Panc1 (cell line): ENCODE results near the gene PEAR1. TPM values are rescaled to one million over a fixed set of nuclear protein-coding genes. Genes with fewer than 3 reads are reported as not detected.

Experiments
- ATAC-seq: fragments of 200-7000 bp; cut with Tn5 transposase; 2 replicates; pipeline ENCODE4 v1.9.1; 2020; ENCODE audit warnings: mild to moderate bottlenecking, moderate library complexity
- BruUV-seq: library from RNA; stranded (reverse); fragments of 400-500 nt; replicated peaks from 2 replicates; lab custom pipeline; 2021; lab: Mats Ljungman, UMichigan
- CTCF ChIA-PET: fragments of 300-600 bp; sonication (Branson Sonifier 250); formaldehyde crosslinking; loops from one replicate; lab custom pipeline; 2022; ENCODE audit warnings: antibody characterized with exemption; lab: Charles Lee
- POLR2A ChIA-PET: fragments of 300-600 bp; sonication (Branson Sonifier 250); formaldehyde crosslinking; loops from one replicate; lab custom pipeline; 2022; ENCODE audit warnings: antibody characterized with exemption; lab: Charles Lee
- DNase-seq: peaks from one replicate; pipeline ENCODE4 v3.0.0-alpha.2; 2010; ENCODE audit warnings: low read depth, low spot score
- H3K27ac ChIP-seq: 2 replicates; pipeline ENCODE4 v1.5.1; 2011; ENCODE audit warnings: mild to moderate bottlenecking, low read length, inconsistent platforms
- H3K27me3 ChIP-seq: fragments of 200-500 bp; sonication (Bioruptor generic); 2 replicates; pipeline ENCODE4 v1.6.0; 2014; ENCODE audit warnings: low read length, inconsistent platforms; ENCODE audit not compliant: control insufficient read depth, insufficient read depth
- H3K36me3 ChIP-seq: fragments of 200-500 bp; sonication (Bioruptor generic); 2 replicates; pipeline ENCODE4 v1.5.1; 2014; ENCODE audit warnings: inconsistent platforms, mild to moderate bottlenecking, low read length, moderate library complexity; ENCODE audit not compliant: control insufficient read depth, insufficient read depth
- H3K4me1 ChIP-seq: 2 replicates; pipeline ENCODE4 v1.5.1; 2011; ENCODE audit warnings: inconsistent platforms, mild to moderate bottlenecking, low read length, moderate library complexity; ENCODE audit not compliant: control insufficient read depth, insufficient read depth
- H3K4me3 ChIP-seq, 2 experiments: 2 replicates each; pipeline ENCODE4 v1.5.1; 2011 to 2012; ENCODE audit warnings: low read depth in 2 of 2, low read length in 2 of 2, mild to moderate bottlenecking in 2 of 2, inconsistent platforms in 1 of 2, moderate library complexity in 1 of 2
- H3K9me3 ChIP-seq: fragments of 200-500 bp; sonication (Bioruptor generic); 2 replicates; pipeline ENCODE4 v1.5.1; 2014; ENCODE audit warnings: low read depth, mild to moderate bottlenecking, inconsistent platforms, low read length, moderate library complexity; ENCODE audit not compliant: control insufficient read depth, insufficient read depth
- CTCF ChIP-seq: fragments of 450-650 bp; IDR thresholded peaks from 2 replicates; pipeline ENCODE4 v1.5.1; 2017; ENCODE audit warnings: mild to moderate bottlenecking
- POLR2AphosphoS5 ChIP-seq: IDR thresholded peaks from 2 replicates; pipeline ENCODE4 v1.6.1; 2012; ENCODE audit warnings: mild to moderate bottlenecking, low read depth, low read length, moderate library complexity
- SIN3A ChIP-seq: IDR thresholded peaks from 2 replicates; pipeline ENCODE4 v1.6.1; 2012; ENCODE audit warnings: low read depth, mild to moderate bottlenecking, low read length, moderate library complexity, borderline replicate concordance; ENCODE audit not compliant: insufficient read depth
- TCF7L2 ChIP-seq: IDR thresholded peaks from 2 replicates; pipeline ENCODE4 v1.6.1; 2011; ENCODE audit warnings: mild to moderate bottlenecking, low read depth, low read length, inconsistent platforms
- in situ Hi-C: cut with HindIII; loops from 2 replicates; pipeline ENCODE4 v1.10.0; 2016; ENCODE audit warnings: low sequenced_read_pairs, low pct_unique_long_range_greater_than_20kb
- intact Hi-C: fragments of 100-400 bp; cut with micrococcal nuclease; formaldehyde crosslinking; loops from one replicate; pipeline ENCODE4 v1.10.0; 2022; ENCODE audit not compliant: unreplicated experiment
- total RNA-seq: library from RNA; stranded (reverse); gene quantifications from one replicate; pipeline ENCODE4 v1.2.1, GENCODE V29; 2021; ENCODE audit not compliant: unreplicated experiment
- TF ChIP-seq, protein P1 (sequence below), 2 experiments: IDR thresholded peaks; 2 replicates each; pipeline ENCODE4 v1.6.1; 2011 to 2012; ENCODE audit warnings: low read depth in 2 of 2, control low read depth in 1 of 2, low read length in 1 of 2, mild to moderate bottlenecking in 1 of 2, moderate library complexity in 1 of 2; ENCODE audit not compliant: insufficient read depth in 1 of 2

The PEAR1 gene
- total RNA-seq, 1 experiment from 2014 or later = 16.1 TPM

GRCh38 chr1:156879876-156880275, 13.6 kb upstream of the PEAR1 start:
- in situ Hi-C loops (no loop called here), intact Hi-C loops (no loop called here)
- H3K4me3 ChIP-seq = no peak overlapping the region
- TF ChIP-seq POLR2AphosphoS5 = no peak
- TF ChIP-seq, protein P1, sequence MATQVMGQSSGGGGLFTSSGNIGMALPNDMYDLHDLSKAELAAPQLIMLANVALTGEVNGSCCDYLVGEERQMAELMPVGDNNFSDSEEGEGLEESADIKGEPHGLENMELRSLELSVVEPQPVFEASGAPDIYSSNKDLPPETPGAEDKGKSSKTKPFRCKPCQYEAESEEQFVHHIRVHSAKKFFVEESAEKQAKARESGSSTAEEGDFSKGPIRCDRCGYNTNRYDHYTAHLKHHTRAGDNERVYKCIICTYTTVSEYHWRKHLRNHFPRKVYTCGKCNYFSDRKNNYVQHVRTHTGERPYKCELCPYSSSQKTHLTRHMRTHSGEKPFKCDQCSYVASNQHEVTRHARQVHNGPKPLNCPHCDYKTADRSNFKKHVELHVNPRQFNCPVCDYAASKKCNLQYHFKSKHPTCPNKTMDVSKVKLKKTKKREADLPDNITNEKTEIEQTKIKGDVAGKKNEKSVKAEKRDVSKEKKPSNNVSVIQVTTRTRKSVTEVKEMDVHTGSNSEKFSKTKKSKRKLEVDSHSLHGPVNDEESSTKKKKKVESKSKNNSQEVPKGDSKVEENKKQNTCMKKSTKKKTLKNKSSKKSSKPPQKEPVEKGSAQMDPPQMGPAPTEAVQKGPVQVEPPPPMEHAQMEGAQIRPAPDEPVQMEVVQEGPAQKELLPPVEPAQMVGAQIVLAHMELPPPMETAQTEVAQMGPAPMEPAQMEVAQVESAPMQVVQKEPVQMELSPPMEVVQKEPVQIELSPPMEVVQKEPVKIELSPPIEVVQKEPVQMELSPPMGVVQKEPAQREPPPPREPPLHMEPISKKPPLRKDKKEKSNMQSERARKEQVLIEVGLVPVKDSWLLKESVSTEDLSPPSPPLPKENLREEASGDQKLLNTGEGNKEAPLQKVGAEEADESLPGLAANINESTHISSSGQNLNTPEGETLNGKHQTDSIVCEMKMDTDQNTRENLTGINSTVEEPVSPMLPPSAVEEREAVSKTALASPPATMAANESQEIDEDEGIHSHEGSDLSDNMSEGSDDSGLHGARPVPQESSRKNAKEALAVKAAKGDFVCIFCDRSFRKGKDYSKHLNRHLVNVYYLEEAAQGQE (IDR thresholded peaks at IDR 0.05; ENCODE audit: insufficient read depth in 1 of 2, low read depth in 2 of 2, low read length in 1 of 2) = no peak
- TF ChIP-seq TCF7L2 = no peak
- no peak for TF ChIP-seq SIN3A
- no peak for TF ChIP-seq CTCF
- no peak overlapping the region for H3K27ac ChIP-seq
- POLR2A ChIA-PET = no interaction called here
- no peaks in the 10 kb centered on the region for H3K27me3 ChIP-seq
- ATAC-seq (no peak), DNase-seq (no peak)
- no peaks in the 10 kb centered on the region for H3K9me3 ChIP-seq
- no TSS peak for BruUV-seq
- CTCF ChIA-PET = interaction anchor here (0.9 kb wide), 1 partner anchor 21 kb away, joined by 3 read pairs; the partner anchor contains the start of gene INSRR
- no peaks in the 10 kb centered on the region for H3K36me3 ChIP-seq
- H3K4me1 ChIP-seq = no peaks in the 10 kb centered on the region; the same call in 1 of the 2 replicates

DNA sequence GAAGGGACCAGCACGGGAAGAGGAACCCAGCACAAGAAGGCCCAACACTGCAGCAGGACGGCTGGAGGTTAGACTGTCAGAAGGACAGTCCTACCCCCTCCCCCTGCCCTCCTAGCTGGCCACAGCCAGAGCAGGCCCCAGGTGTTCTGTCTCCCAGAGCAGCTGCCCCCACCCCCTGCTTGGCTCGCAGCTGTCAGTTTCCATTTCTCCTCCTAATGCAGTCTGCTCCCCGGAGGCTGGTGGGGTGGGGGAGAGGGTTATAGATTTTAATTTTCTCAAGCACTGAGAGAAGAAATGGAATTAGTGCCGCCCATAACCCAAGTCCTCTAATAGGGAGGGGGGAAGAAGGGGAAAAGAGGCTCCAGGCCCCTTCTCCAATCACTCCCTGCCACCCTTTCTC, 13.0 kb upstream of the PEAR1 start:
- no peak overlapping the region for H3K4me3 ChIP-seq
- no peaks in the 10 kb centered on the region for H3K36me3 ChIP-seq
- no peak overlapping the region for H3K27ac ChIP-seq
- no peaks in the 10 kb centered on the region for H3K27me3 ChIP-seq
- no TSS peak for BruUV-seq
- H3K9me3 ChIP-seq = no peaks in the 10 kb centered on the region
- ChIA-PET CTCF (interaction anchor here (0.8 kb wide), 1 partner anchor 10 kb away, joined by 3 read pairs; no protein-coding TSS in a partner anchor), POLR2A (no interaction called here)
- intact Hi-C loops (no loop called here), in situ Hi-C loops (no loop called here)
- DNase-seq (no peak), ATAC-seq (no peak)
- no peaks in the 10 kb centered on the region; the same call in 1 of the 2 replicates for H3K4me1 ChIP-seq
- TF ChIP-seq SIN3A (no peak), POLR2AphosphoS5 (no peak), TCF7L2 (no peak), CTCF (no peak)
- TF ChIP-seq, protein P1 (IDR thresholded peaks at IDR 0.05; ENCODE audit: insufficient read depth in 1 of 2, low read depth in 2 of 2, low read length in 1 of 2) = no peak
